GM23338 (cell line): ENCODE results near the gene HLA-G. TPM values are rescaled to one million over a fixed set of nuclear protein-coding genes. Genes with fewer than 3 reads are reported as not detected.

Source experiments
- ATAC-seq: fragments of 200-7000 bp; cut with Tn5 transposase; 3 replicates; pipeline ENCODE4 v1.9.1; 2020
- DNase-seq: peaks from one replicate; pipeline ENCODE4 v3.0.0-alpha.2; 2015; ENCODE audit warnings: low spot score
- H2AFZ ChIP-seq: fragments of 200-600 bp; sonication (generic); 2 replicates; pipeline ENCODE4 v1.8.0; 2016; ENCODE audit warnings: antibody characterized with exemption, mild to moderate bottlenecking, moderate library complexity
- H3F3A ChIP-seq: fragments of 200-600 bp; sonication (generic); replicated peaks from 2 replicates; pipeline ENCODE4 v1.8.0; 2017; ENCODE audit warnings: antibody characterized with exemption, mixed run types, low read depth
- H3K27ac ChIP-seq: fragments of 200-600 bp; sonication (generic); 2 replicates; pipeline ENCODE4 v1.6.1; 2016; ENCODE audit warnings: low read depth
- H3K27me3 ChIP-seq: fragments of 200-600 bp; sonication (generic); 2 replicates; pipeline ENCODE4 v1.8.0; 2016; ENCODE audit warnings: mild to moderate bottlenecking, mixed run types, moderate library complexity; ENCODE audit not compliant: insufficient read depth
- H3K36me3 ChIP-seq: fragments of 200-600 bp; sonication (generic); 2 replicates; pipeline ENCODE4 v1.8.0; 2016; ENCODE audit warnings: mild to moderate bottlenecking; ENCODE audit not compliant: insufficient read depth
- H3K4me1 ChIP-seq: fragments of 200-600 bp; sonication (generic); 2 replicates; pipeline ENCODE4 v1.8.0; 2016; ENCODE audit warnings: mild to moderate bottlenecking, moderate library complexity; ENCODE audit not compliant: insufficient read depth
- H3K4me2 ChIP-seq: fragments of 200-600 bp; sonication (generic); 2 replicates; pipeline ENCODE4 v1.7.1; 2017; ENCODE audit warnings: mixed run types
- H3K4me3 ChIP-seq: fragments of 200-600 bp; sonication (generic); 2 replicates; pipeline ENCODE4 v1.6.1; 2016; ENCODE audit warnings: mixed run types
- H3K79me2 ChIP-seq: fragments of 200-600 bp; sonication (generic); replicated peaks from 2 replicates; pipeline ENCODE4 v1.8.0; 2017; ENCODE audit warnings: mild to moderate bottlenecking; ENCODE audit not compliant: insufficient read depth
- H3K9me2 ChIP-seq: fragments of 200-600 bp; sonication (generic); 2 replicates; pipeline ENCODE4 v1.8.0; 2017; ENCODE audit not compliant: insufficient read depth
- H4K20me1 ChIP-seq: fragments of 200-600 bp; sonication (generic); replicated peaks from 2 replicates; pipeline ENCODE4 v1.8.0; 2017; ENCODE audit warnings: mild to moderate bottlenecking; ENCODE audit not compliant: insufficient read depth
- H3K27ac Mint-ChIP-seq: 2 replicates; pipeline ENCODE4 v1.8.0; 2020; ENCODE audit warnings: inconsistent platforms, mild to moderate bottlenecking, moderate library complexity, mixed read lengths
- H3K27me3 Mint-ChIP-seq: 3 replicates; pipeline ENCODE4 v1.8.0; 2022; ENCODE audit warnings: low read depth, mild to moderate bottlenecking, moderate library complexity, mixed read lengths, inconsistent platforms; ENCODE audit not compliant: insufficient read depth, poor library complexity
- H3K36me3 Mint-ChIP-seq: 3 replicates; pipeline ENCODE4 v1.8.0; 2021; ENCODE audit warnings: low read depth, mild to moderate bottlenecking, inconsistent platforms, moderate library complexity, mixed read lengths
- H3K4me1 Mint-ChIP-seq: 3 replicates; pipeline ENCODE4 v1.8.0; 2020; ENCODE audit warnings: mild to moderate bottlenecking, inconsistent platforms, mixed read lengths
- H3K4me3 Mint-ChIP-seq: 3 replicates; pipeline ENCODE4 v1.8.0; 2021; ENCODE audit warnings: moderate library complexity, mild to moderate bottlenecking, inconsistent platforms, mixed read lengths
- H3K9me3 Mint-ChIP-seq: 3 replicates; pipeline ENCODE4 v1.8.0; 2020; ENCODE audit warnings: moderate library complexity, mild to moderate bottlenecking, inconsistent platforms, mixed read lengths
- CREB1 ChIP-seq: fragments of 250-450 bp; sonication (Bioruptor Pico); IDR thresholded peaks from 2 replicates; pipeline ENCODE4 v1.5.0; 2020; ENCODE audit warnings: low read depth, mild to moderate bottlenecking, moderate library complexity
- ETS1 ChIP-seq: IDR thresholded peaks from 2 replicates; pipeline ENCODE4 v1.6.1; 2016; ENCODE audit warnings: antibody characterized with exemption
- EZH2phosphoT487 ChIP-seq: fragments of 200-600 bp; sonication (generic); IDR thresholded peaks from one replicate; pipeline ENCODE4 v1.8.1; 2018; ENCODE audit warnings: antibody characterized with exemption; ENCODE audit not compliant: unreplicated experiment
- JUNB ChIP-seq: IDR thresholded peaks from one replicate; pipeline ENCODE4 v1.6.1; 2016; ENCODE audit warnings: antibody characterized with exemption; ENCODE audit not compliant: unreplicated experiment
- POLR2AphosphoS5 ChIP-seq: IDR thresholded peaks from 2 replicates; pipeline ENCODE4 v1.6.1; 2016; ENCODE audit warnings: antibody characterized with exemption, low read depth
- STAT1 ChIP-seq: IDR thresholded peaks from one replicate; pipeline ENCODE4 v1.6.1; 2016; ENCODE audit warnings: antibody characterized with exemption; ENCODE audit not compliant: unreplicated experiment
- ZNF114 ChIP-seq: fragments of 250-450 bp; sonication (Bioruptor Pico); IDR thresholded peaks from 2 replicates; pipeline ENCODE4 v1.5.0; 2020; ENCODE audit warnings: mild to moderate bottlenecking, moderate library complexity
- polyA plus RNA-seq: library from polyadenylated mRNA; unstranded; fragments of >200 nt; fragmentation: Nextera tagmentation; extraction: Ambion mirVana; gene quantifications from 2 replicates; pipeline ENCODE4 v1.2.1, GENCODE V29; 2016
- total RNA-seq: library from RNA; depleted of rRNA; stranded (reverse); fragments of >200 nt; shearing (Covaris generic); gene quantifications from 2 replicates; pipeline ENCODE4 v1.2.3, GENCODE V29; 2014
- TF ChIP-seq, protein P1 (sequence below), 2 experiments: fragments of 200-600 bp in 1 of 2; sonication (generic) in 1 of 2; conservative IDR thresholded peaks; 2 replicates each; pipeline versions ENCODE4 v1.5.1 to v1.6.1; 2016 to 2017; ENCODE audit warnings: antibody characterized with exemption in 2 of 2, low read depth in 2 of 2, mild to moderate bottlenecking in 2 of 2, moderate library complexity in 1 of 2
- TF ChIP-seq, protein P2 (sequence below): fragments of 250-450 bp; sonication (Bioruptor Pico); IDR thresholded peaks from 2 replicates; pipeline ENCODE4 v1.5.0; 2020; ENCODE audit warnings: mild to moderate bottlenecking, moderate library complexity
- TF ChIP-seq, protein P3 (sequence below): IDR thresholded peaks from one replicate; pipeline ENCODE4 v1.6.1; 2018; ENCODE audit warnings: antibody characterized with exemption; ENCODE audit not compliant: unreplicated experiment

Gene HLA-G
- total and polyA plus RNA-seq, 2 experiments from 2014 or later = 2.5 to 2.8 TPM

GRCh38 chr6:29818892-29819291 lies 8.7 kb upstream of the HLA-G start:
- no peaks in the 10 kb centered on the region for H3F3A ChIP-seq
- no peaks in the 10 kb centered on the region for H3K36me3 ChIP-seq
- 0 out of 2 replicates have a peak, but pooled peaks cover 3% of the 10 kb centered on the region for H3K9me2 ChIP-seq
- no peak overlapping the region for H3K27ac ChIP-seq
- no peaks in the 10 kb centered on the region for H3K79me2 ChIP-seq
- DNase-seq (no peak), ATAC-seq (no peak)
- H3K4me3 ChIP-seq = no peak overlapping the region
- Mint-ChIP-seq H3K27me3 (peaks cover 8% of the 10 kb centered on the region), H3K9me3 (no peaks in the 10 kb centered on the region), H3K36me3 (no peaks in the 10 kb centered on the region), H3K27ac (no peak overlapping the region), H3K4me1 (no peaks in the 10 kb centered on the region; the same call in 2 of the 3 replicates), H3K4me3 (no peak overlapping the region)
- H2AFZ ChIP-seq = no peak overlapping the region
- no peaks in the 10 kb centered on the region; the same call in 1 of the 2 replicates for H3K27me3 ChIP-seq
- no peaks in the 10 kb centered on the region for H3K4me1 ChIP-seq
- no peak overlapping the region for H3K4me2 ChIP-seq
- H4K20me1 ChIP-seq = no peaks in the 10 kb centered on the region
- TF ChIP-seq STAT1 (no peak), ETS1 (no peak), POLR2AphosphoS5 (no peak), JUNB (no peak), ZNF114 (CRISPR knock-in tag) (no peak), EZH2phosphoT487 (no peak), CREB1 (CRISPR knock-in tag) (no peak)
- TF ChIP-seq, protein P1, sequence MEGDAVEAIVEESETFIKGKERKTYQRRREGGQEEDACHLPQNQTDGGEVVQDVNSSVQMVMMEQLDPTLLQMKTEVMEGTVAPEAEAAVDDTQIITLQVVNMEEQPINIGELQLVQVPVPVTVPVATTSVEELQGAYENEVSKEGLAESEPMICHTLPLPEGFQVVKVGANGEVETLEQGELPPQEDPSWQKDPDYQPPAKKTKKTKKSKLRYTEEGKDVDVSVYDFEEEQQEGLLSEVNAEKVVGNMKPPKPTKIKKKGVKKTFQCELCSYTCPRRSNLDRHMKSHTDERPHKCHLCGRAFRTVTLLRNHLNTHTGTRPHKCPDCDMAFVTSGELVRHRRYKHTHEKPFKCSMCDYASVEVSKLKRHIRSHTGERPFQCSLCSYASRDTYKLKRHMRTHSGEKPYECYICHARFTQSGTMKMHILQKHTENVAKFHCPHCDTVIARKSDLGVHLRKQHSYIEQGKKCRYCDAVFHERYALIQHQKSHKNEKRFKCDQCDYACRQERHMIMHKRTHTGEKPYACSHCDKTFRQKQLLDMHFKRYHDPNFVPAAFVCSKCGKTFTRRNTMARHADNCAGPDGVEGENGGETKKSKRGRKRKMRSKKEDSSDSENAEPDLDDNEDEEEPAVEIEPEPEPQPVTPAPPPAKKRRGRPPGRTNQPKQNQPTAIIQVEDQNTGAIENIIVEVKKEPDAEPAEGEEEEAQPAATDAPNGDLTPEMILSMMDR (conservative IDR thresholded peaks at IDR 0.05; ENCODE audit: low read depth in 2 of 2) = no peak
- TF ChIP-seq, protein P2, sequence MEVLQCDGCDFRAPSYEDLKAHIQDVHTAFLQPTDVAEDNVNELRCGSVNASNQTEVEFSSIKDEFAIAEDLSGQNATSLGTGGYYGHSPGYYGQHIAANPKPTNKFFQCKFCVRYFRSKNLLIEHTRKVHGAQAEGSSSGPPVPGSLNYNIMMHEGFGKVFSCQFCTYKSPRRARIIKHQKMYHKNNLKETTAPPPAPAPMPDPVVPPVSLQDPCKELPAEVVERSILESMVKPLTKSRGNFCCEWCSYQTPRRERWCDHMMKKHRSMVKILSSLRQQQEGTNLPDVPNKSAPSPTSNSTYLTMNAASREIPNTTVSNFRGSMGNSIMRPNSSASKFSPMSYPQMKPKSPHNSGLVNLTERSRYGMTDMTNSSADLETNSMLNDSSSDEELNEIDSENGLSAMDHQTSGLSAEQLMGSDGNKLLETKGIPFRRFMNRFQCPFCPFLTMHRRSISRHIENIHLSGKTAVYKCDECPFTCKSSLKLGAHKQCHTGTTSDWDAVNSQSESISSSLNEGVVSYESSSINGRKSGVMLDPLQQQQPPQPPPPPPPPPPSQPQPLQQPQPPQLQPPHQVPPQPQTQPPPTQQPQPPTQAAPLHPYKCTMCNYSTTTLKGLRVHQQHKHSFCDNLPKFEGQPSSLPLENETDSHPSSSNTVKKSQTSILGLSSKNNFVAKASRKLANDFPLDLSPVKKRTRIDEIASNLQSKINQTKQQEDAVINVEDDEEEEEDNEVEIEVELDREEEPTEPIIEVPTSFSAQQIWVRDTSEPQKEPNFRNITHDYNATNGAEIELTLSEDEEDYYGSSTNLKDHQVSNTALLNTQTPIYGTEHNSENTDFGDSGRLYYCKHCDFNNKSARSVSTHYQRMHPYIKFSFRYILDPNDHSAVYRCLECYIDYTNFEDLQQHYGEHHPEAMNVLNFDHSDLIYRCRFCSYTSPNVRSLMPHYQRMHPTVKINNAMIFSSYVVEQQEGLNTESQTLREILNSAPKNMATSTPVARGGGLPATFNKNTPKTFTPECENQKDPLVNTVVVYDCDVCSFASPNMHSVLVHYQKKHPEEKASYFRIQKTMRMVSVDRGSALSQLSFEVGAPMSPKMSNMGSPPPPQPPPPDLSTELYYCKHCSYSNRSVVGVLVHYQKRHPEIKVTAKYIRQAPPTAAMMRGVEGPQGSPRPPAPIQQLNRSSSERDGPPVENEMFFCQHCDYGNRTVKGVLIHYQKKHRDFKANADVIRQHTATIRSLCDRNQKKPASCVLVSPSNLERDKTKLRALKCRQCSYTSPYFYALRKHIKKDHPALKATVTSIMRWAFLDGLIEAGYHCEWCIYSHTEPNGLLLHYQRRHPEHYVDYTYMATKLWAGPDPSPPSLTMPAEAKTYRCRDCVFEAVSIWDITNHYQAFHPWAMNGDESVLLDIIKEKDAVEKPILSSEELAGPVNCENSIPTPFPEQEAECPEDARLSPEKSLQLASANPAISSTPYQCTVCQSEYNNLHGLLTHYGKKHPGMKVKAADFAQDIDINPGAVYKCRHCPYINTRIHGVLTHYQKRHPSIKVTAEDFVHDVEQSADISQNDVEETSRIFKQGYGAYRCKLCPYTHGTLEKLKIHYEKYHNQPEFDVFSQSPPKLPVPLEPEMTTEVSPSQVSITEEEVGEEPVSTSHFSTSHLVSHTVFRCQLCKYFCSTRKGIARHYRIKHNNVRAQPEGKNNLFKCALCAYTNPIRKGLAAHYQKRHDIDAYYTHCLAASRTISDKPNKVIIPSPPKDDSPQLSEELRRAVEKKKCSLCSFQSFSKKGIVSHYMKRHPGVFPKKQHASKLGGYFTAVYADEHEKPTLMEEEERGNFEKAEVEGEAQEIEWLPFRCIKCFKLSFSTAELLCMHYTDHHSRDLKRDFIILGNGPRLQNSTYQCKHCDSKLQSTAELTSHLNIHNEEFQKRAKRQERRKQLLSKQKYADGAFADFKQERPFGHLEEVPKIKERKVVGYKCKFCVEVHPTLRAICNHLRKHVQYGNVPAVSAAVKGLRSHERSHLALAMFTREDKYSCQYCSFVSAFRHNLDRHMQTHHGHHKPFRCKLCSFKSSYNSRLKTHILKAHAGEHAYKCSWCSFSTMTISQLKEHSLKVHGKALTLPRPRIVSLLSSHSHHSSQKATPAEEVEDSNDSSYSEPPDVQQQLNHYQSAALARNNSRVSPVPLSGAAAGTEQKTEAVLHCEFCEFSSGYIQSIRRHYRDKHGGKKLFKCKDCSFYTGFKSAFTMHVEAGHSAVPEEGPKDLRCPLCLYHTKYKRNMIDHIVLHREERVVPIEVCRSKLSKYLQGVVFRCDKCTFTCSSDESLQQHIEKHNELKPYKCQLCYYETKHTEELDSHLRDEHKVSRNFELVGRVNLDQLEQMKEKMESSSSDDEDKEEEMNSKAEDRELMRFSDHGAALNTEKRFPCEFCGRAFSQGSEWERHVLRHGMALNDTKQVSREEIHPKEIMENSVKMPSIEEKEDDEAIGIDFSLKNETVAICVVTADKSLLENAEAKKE (CRISPR knock-in tag) = no peak
- TF ChIP-seq, protein P3, sequence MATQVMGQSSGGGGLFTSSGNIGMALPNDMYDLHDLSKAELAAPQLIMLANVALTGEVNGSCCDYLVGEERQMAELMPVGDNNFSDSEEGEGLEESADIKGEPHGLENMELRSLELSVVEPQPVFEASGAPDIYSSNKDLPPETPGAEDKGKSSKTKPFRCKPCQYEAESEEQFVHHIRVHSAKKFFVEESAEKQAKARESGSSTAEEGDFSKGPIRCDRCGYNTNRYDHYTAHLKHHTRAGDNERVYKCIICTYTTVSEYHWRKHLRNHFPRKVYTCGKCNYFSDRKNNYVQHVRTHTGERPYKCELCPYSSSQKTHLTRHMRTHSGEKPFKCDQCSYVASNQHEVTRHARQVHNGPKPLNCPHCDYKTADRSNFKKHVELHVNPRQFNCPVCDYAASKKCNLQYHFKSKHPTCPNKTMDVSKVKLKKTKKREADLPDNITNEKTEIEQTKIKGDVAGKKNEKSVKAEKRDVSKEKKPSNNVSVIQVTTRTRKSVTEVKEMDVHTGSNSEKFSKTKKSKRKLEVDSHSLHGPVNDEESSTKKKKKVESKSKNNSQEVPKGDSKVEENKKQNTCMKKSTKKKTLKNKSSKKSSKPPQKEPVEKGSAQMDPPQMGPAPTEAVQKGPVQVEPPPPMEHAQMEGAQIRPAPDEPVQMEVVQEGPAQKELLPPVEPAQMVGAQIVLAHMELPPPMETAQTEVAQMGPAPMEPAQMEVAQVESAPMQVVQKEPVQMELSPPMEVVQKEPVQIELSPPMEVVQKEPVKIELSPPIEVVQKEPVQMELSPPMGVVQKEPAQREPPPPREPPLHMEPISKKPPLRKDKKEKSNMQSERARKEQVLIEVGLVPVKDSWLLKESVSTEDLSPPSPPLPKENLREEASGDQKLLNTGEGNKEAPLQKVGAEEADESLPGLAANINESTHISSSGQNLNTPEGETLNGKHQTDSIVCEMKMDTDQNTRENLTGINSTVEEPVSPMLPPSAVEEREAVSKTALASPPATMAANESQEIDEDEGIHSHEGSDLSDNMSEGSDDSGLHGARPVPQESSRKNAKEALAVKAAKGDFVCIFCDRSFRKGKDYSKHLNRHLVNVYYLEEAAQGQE = no peak
